ENCODE measurements around the gene PET117.

PET117 gene

DNA sequence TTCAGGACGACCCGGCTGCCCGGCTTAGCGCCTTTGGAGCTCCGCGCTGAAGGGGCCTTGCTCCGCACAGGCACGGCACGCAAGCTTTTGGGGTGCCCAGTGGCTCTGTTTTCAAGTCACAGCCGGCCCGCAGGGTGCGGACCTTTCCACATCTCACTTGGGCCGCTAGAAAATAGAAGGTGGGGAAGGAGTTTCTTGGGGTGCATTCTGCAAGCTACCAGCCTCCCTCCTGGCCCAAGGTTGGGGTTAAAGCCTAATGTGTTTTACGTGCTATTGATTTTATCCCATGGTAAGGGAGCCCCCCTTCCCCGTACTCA is 561 bp downstream of the PET117 start:
- TF ChIP-seq, protein P1, sequence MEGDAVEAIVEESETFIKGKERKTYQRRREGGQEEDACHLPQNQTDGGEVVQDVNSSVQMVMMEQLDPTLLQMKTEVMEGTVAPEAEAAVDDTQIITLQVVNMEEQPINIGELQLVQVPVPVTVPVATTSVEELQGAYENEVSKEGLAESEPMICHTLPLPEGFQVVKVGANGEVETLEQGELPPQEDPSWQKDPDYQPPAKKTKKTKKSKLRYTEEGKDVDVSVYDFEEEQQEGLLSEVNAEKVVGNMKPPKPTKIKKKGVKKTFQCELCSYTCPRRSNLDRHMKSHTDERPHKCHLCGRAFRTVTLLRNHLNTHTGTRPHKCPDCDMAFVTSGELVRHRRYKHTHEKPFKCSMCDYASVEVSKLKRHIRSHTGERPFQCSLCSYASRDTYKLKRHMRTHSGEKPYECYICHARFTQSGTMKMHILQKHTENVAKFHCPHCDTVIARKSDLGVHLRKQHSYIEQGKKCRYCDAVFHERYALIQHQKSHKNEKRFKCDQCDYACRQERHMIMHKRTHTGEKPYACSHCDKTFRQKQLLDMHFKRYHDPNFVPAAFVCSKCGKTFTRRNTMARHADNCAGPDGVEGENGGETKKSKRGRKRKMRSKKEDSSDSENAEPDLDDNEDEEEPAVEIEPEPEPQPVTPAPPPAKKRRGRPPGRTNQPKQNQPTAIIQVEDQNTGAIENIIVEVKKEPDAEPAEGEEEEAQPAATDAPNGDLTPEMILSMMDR (conservative IDR thresholded peaks at IDR 0.05; ENCODE audit: low read depth, low read length) = no peak
- no peak for DNase-seq (ENCODE audit: low read depth)
- H3K4me3 ChIP-seq (ENCODE audit: low read length) = peak overlapping the region; percentile 90

DNA sequence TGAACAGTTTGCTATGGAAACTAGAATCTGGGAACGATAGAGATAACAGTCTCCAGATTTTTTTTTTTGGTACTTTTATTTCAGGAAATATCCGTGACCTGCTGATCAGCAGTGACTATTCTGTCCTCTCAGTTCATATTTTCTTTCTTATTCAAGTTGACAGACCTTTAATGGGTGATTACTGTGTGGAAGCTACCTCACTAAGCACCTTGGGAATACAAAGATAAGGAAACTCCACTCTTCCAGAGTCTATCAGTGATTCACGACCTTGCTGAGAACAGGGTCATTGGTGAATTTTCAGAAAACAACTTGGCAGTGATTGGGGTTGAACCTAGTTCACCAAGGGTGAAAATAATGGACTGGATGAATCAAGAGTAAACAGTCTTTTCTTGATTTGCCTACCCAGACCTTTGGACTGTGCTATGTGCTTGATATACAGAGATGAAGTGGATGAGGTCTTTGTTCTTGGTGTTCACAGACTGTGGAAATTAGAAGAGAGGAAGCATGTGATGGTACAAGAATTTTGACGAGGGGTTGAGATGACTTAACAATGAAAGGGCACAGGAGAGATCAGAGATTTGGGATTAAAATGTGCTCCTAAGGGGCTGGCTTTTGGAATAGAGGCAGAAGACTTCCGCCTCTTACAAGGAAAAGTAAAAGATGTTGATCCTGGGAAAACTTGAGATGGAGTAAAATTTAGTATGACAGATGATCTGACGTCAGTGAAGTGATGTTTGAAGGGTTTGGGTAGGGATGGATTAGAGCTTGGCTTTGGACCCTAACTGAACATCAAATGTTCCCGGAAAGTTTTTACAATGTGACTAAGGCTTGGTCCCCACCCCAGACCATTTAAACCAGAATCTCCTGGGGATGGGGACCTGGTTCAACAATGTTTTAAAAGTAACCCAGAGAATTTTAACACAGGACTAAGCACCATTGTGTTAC is 1.2 kb downstream of the PET117 start:
- DNase-seq (ENCODE audit: low read depth) = no peak
- TF ChIP-seq, protein P1 (conservative IDR thresholded peaks at IDR 0.05; ENCODE audit: low read depth, low read length) = no peak
- H3K4me3 ChIP-seq (ENCODE audit: low read length) = peak overlapping the region; percentile 90

DNA sequence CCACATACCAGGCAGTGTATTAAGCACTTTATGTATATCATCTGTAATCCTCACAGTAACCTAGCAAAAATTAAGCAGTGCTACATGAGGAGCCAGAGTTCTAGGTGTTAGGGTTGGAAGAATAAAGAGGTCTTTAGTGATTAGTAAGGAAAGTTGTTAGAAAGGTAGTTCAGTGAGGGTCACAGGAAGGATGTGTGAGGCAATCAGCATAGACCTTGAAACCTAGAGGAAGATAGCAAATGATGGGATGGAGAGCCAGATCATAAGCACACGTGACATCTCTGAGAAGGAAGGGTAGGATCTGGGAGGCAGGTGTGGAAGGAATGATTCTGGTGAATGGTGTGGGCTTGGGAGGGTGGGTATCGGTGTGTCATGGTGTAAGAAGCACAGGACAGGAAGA is 2.2 kb downstream of the PET117 start:
- TF ChIP-seq, protein P1 (conservative IDR thresholded peaks at IDR 0.05; ENCODE audit: low read depth, low read length) = no peak
- no peak for DNase-seq (ENCODE audit: low read depth)
- no peak overlapping the region for H3K4me3 ChIP-seq (ENCODE audit: low read length)

DNA sequence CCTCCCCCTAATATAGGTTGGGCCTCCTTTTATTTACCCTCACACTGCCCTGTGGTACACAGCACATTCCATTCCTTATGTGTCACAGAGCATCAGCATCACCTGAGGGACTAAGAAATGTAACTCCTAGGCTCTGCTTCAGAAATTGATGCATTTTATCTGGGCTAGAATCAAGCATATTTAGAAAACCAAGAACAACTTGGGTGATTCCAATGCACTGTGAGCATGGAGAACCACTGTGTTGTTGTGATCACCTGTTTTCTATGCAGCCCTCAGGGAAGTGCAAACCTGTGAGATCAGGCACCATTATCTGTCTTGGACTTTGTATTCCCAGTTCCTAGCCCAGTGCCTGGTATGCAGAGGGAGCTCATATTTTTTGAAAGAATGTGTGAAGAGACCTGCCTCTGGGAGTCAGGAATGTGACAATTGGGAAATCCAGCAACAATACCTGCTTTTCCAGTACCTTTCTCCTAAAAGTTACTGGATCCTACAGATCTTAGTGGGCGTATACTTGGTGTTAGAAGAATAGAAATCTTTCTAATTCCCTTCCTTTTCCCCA is 7.0 kb downstream of the PET117 start:
- TF ChIP-seq, protein P1 (conservative IDR thresholded peaks at IDR 0.05; ENCODE audit: low read depth, low read length) = no peak
- DNase-seq (ENCODE audit: low read depth) = no peak
- no peak overlapping the region for H3K4me3 ChIP-seq (ENCODE audit: low read length)

DNA sequence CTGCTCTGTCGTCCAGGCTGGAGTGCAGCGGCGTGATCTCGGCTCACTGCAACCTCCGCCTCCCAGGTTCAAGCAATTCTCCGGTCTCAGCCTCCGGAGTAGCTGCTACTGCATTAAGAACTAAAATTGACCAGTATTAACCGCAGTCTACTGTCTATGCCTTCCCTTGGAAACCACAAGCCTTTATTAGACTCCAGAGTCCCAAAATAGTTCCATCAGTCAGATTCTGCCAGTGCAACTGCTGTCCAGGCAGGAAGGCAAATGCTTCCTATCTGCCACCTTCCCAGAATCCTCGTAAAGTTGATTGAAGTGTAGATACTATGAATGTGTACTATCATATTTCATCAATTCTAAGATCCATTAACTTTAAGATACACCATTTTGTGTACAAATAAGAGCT is 16.7 kb downstream of the PET117 start:
- TF ChIP-seq, protein P1 (conservative IDR thresholded peaks at IDR 0.05; ENCODE audit: low read depth, low read length) = no peak
- DNase-seq (ENCODE audit: low read depth) = no peak
- no peak overlapping the region for H3K4me3 ChIP-seq (ENCODE audit: low read length)

DNA sequence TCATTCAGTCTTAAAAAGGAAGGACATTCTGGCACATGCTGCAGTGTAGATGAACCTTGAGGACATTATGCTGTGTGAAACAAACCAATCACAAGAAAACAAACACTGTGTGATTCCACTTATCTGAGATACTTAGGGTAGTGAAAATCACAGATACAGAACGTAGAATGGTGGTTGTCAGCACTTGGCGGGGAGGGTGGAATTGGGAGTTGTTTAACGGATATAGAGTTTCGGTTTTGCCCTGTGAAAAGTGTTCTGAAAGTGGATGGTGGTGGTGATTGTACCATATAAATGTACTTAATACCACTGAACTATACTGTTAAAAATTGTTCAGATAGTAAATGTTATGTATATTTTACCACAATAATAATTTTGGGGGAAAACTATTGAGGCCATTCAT is 18.4 kb downstream of the PET117 start:
- DNase-seq (ENCODE audit: low read depth) = no peak
- no peak overlapping the region for H3K4me3 ChIP-seq (ENCODE audit: low read length)
- TF ChIP-seq, protein P1 (conservative IDR thresholded peaks at IDR 0.05; ENCODE audit: low read depth, low read length) = no peak

DNA sequence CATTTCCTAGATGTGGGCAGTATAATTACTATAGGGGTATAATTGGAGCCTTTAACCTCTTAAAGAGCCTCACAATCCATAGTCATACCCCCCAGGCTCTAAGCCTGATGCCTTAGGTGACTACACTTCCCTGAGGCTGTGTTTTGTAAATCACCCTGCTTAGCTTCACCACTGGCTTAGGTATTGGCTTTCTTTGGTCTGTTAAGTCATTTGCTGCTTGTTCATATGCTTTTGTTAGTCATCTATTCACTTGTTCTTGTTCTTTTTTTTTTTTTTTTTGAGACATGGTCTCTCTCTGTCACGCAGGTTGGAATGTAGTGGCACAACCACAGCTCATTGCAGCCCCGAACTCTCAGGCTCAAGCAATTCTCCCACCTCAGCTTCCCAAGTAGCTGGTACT is 26.7 kb downstream of the PET117 start:
- H3K4me3 ChIP-seq (ENCODE audit: low read length) = no peak overlapping the region
- TF ChIP-seq, protein P1 (conservative IDR thresholded peaks at IDR 0.05; ENCODE audit: low read depth, low read length) = no peak
- no peak for DNase-seq (ENCODE audit: low read depth)

Measured in retinal pigment epithelial cell (primary cell).